HG03460 (cell line): ENCODE data around the gene LARGE1.
"Not testable (repeated sequence)": the region's sequence is repeated elsewhere in the genome, so short reads cannot be mapped to it uniquely, and the experiment has no call there.

ENCODE experiments used
- ATAC-seq: cut with Tn5 transposase; IDR thresholded peaks from one replicate; pipeline ENCODE4 v1.9.1; 2021; ENCODE audit not compliant: unreplicated experiment

The LARGE1 gene

GRCh38 chr22:33385611-33386010, 534.7 kb downstream of the LARGE1 start:
- no peak for ATAC-seq

GRCh38 chr22:33382436-33382835, 537.8 kb downstream of the LARGE1 start:
- ATAC-seq = no peak

- no peak for ATAC-seq
Measured at GRCh38 chr22:33381531-33382406, 538.5 kb downstream of the LARGE1 start.

- ATAC-seq = no peak
Measured at GRCh38 chr22:33380789-33381530, 539.3 kb downstream of the LARGE1 start.

GRCh38 chr22:33379836-33380235, 540.4 kb downstream of the LARGE1 start:
- no peak for ATAC-seq

GRCh38 chr22:33372875-33373274, 547.4 kb downstream of the LARGE1 start:
- no peak for ATAC-seq

- ATAC-seq = not testable (repeated sequence)
Measured at GRCh38 chr22:33363256-33363655, 557.0 kb downstream of the LARGE1 start.

GRCh38 chr22:33362702-33363101, 557.6 kb downstream of the LARGE1 start:
- no peak for ATAC-seq

GRCh38 chr22:33361581-33361980, 558.7 kb downstream of the LARGE1 start:
- ATAC-seq = no peak

GRCh38 chr22:33357981-33358399, 562.3 kb downstream of the LARGE1 start:
- ATAC-seq = no peak

GRCh38 chr22:33354928-33355327, 565.3 kb downstream of the LARGE1 start:
- ATAC-seq = no peak

GRCh38 chr22:33353502-33353901, 566.8 kb downstream of the LARGE1 start:
- no peak for ATAC-seq

- ATAC-seq = no peak
Measured at GRCh38 chr22:33352768-33353167, 567.5 kb downstream of the LARGE1 start.

GRCh38 chr22:33350961-33351360, 569.3 kb downstream of the LARGE1 start:
- ATAC-seq = no peak

- ATAC-seq = no peak
Measured at GRCh38 chr22:33350491-33350890, 569.8 kb downstream of the LARGE1 start.

- ATAC-seq = no peak
Measured at GRCh38 chr22:33347002-33347401, 573.3 kb downstream of the LARGE1 start.

GRCh38 chr22:33341611-33342010, 578.7 kb downstream of the LARGE1 start:
- no peak for ATAC-seq

GRCh38 chr22:33337524-33337923, 582.8 kb downstream of the LARGE1 start:
- ATAC-seq = no peak

- no peak for ATAC-seq
Measured at GRCh38 chr22:33335611-33336279, 584.5 kb downstream of the LARGE1 start.

GRCh38 chr22:33332538-33332937, 587.7 kb downstream of the LARGE1 start:
- no peak for ATAC-seq

GRCh38 chr22:33331017-33331416, 589.3 kb downstream of the LARGE1 start:
- ATAC-seq = no peak

- ATAC-seq = no peak
Measured at GRCh38 chr22:33330534-33330933, 589.7 kb downstream of the LARGE1 start.
